Esophagus muscularis mucosa (tissue), 4 donors: Measurements from ENCODE around the gene CIAPIN1. TPM values are rescaled to one million over a fixed set of nuclear protein-coding genes. Genes with fewer than 3 reads are reported as not detected.

ENCODE experiments used
- DNase-seq: peaks from one replicate; pipeline ENCODE4 v3.0.0-alpha.2; 2017; ENCODE audit errors: extremely low spot score
- H3K27ac ChIP-seq, 4 donors: fragments of 200-600 bp; sonication (generic); replicated peaks in 1 of 4; 1 replicate in 3 of 4; 2 replicates in 1 of 4; pipeline ENCODE4 v1.5.1; 2016 to 2019; ENCODE audit warnings: mild to moderate bottlenecking in 1 of 4
- H3K27me3 ChIP-seq, 4 donors: fragments of 200-600 bp; sonication (generic); one replicate each; pipeline versions ENCODE4 v1.5.1 to v1.6.0; 2016 to 2019
- H3K36me3 ChIP-seq, 4 donors: fragments of 200-600 bp; sonication (generic); one replicate each; pipeline ENCODE4 v1.5.1; 2016 to 2019
- H3K4me1 ChIP-seq, 4 donors: fragments of 200-600 bp; sonication (generic); one replicate each; pipeline ENCODE4 v1.5.1; 2016 to 2019
- H3K4me3 ChIP-seq, 4 donors: fragments of 200-600 bp; sonication (generic); 1 replicate in 2 of 4; 2 replicates in 2 of 4; pipeline ENCODE4 v1.5.1; 2016 to 2019; ENCODE audit warnings: mild to moderate bottlenecking in 4 of 4, moderate library complexity in 1 of 4
- H3K9me3 ChIP-seq, 4 donors: fragments of 200-600 bp; sonication (generic); 1 replicate in 3 of 4; 2 replicates in 1 of 4; pipeline ENCODE4 v1.5.1; 2016 to 2019
- EP300 ChIP-seq: sonication (generic); formaldehyde crosslinking; IDR thresholded peaks from one replicate; pipeline ENCODE4 v1.6.1; 2017; ENCODE audit warnings: antibody characterized with exemption
- POLR2A ChIP-seq: fragments of 450-650 bp; IDR thresholded peaks from one replicate; pipeline ENCODE4 v1.6.1; 2017; ENCODE audit warnings: antibody characterized with exemption, moderate library complexity, mild to moderate bottlenecking, low read depth
- POLR2AphosphoS5 ChIP-seq, 2 donors: sonication (generic); formaldehyde crosslinking; IDR thresholded peaks; one replicate each; pipeline ENCODE4 v1.6.1; 2017; ENCODE audit warnings: antibody characterized with exemption in 2 of 2
- WGBS: methylation state at CpG from one replicate; pipeline ENCODE4 v1.1.5; 2018; 5-methylcytosine and 5-hydroxymethylcytosine counted together
- intact Hi-C: fragments of 100-400 bp; cut with DNase I; formaldehyde crosslinking; loops from one replicate; pipeline ENCODE4 v1.15.1; 2023
- total RNA-seq, 4 donors: library from RNA; depleted of rRNA; stranded (reverse); fragments of >200 nt; gene quantifications; one replicate each; pipeline versions ENCODE4 v1.1.0 to v1.2.1, GENCODE V29; 2016
- TF ChIP-seq, protein P1 (sequence below), 3 experiments: fragments of 200-600 bp in 2 of 3; fragments of 450-650 bp in 1 of 3; sonication (generic) in 2 of 3; IDR thresholded peaks; one replicate each; pipeline ENCODE4 v1.5.1; 2017 to 2019; ENCODE audit warnings: antibody characterized with exemption in 3 of 3, mild to moderate bottlenecking in 2 of 3, moderate library complexity in 1 of 3

CIAPIN1 gene
- total RNA-seq, 4 donors from 2014 or later, result 24.0 to 27.0 (median 26.0) TPM

DNA sequence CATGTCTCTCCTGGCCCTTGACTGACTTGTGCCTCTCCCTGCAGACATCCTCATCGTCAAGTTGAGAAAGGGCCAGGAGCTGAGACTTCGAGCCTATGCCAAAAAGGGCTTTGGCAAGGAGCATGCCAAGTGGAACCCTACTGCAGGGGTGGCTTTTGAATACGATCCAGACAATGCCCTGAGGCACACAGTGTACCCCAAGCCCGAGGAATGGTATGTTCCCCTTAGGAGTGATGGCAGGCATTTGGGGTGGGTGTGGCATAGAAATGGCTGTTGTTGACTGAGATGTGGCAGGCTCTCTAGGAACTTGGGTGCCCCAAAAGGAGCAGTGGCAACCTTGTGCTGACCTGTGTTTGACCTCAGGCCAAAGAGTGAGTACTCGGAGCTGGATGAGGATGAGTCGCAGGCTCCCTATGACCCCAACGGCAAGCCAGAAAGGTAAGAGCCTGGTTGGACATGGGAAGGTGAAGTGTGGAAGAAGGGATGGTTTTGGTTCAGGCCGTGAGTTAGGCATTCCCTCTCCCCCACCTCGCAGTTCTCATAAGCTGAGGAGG, 22.8 kb upstream of the CIAPIN1 start:
- intact Hi-C loops, result no loop called here
- 78% methylated on average over 6 of the region's 9 CpGs for WGBS
- DNase-seq, result no peak
- TF ChIP-seq EP300 (no peak), POLR2A (no peak), POLR2AphosphoS5 (IDR thresholded peaks at IDR 0.05) (no peak)
- TF ChIP-seq, protein P1, sequence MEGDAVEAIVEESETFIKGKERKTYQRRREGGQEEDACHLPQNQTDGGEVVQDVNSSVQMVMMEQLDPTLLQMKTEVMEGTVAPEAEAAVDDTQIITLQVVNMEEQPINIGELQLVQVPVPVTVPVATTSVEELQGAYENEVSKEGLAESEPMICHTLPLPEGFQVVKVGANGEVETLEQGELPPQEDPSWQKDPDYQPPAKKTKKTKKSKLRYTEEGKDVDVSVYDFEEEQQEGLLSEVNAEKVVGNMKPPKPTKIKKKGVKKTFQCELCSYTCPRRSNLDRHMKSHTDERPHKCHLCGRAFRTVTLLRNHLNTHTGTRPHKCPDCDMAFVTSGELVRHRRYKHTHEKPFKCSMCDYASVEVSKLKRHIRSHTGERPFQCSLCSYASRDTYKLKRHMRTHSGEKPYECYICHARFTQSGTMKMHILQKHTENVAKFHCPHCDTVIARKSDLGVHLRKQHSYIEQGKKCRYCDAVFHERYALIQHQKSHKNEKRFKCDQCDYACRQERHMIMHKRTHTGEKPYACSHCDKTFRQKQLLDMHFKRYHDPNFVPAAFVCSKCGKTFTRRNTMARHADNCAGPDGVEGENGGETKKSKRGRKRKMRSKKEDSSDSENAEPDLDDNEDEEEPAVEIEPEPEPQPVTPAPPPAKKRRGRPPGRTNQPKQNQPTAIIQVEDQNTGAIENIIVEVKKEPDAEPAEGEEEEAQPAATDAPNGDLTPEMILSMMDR (IDR thresholded peaks at IDR 0.05), result no peak
- H3K27ac ChIP-seq, result peak overlapping the region in 1 of 4 donors; percentile 1
- H3K4me1 ChIP-seq, result peaks cover 15 to 22% (median 21%) of the 10 kb centered on the region in 4 donors
- H3K4me3 ChIP-seq, result no peak overlapping the region
- H3K27me3 ChIP-seq, result no peaks in the 10 kb centered on the region
- H3K36me3 ChIP-seq, result peaks cover 64 to 100% (median 93%) of the 10 kb centered on the region in 4 donors
- no peaks in the 10 kb centered on the region for H3K9me3 ChIP-seq

DNA sequence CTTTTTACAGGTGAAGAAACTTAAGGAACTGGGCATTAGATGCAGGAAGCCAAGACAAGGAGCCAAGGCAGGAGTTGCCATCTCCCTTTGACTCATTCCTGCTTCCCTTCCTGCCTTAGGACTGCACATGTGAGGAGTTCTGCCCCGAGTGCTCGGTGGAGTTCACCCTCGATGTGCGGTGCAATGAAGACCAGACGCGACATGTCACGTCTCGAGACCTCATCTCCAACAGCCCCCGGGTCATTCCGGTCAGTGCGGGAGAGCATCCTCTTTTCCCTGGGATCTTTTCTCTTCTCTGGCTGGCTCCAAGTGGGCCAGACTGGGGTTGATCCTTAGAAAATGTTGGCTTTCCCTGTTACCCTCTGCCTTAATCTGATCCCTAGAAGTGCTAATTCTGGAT, 21.9 kb upstream of the CIAPIN1 start:
- no peak for TF ChIP-seq POLR2A
- TF ChIP-seq POLR2AphosphoS5 (IDR thresholded peaks at IDR 0.05), result no peak
- TF ChIP-seq EP300, result no peak
- TF ChIP-seq, protein P1 (IDR thresholded peaks at IDR 0.05), result no peak
- no peak for DNase-seq
- H3K9me3 ChIP-seq, result no peaks in the 10 kb centered on the region
- 81% methylated on average over 11 of the region's 11 CpGs for WGBS
- no peaks in the 10 kb centered on the region for H3K27me3 ChIP-seq
- peaks cover 67 to 100% (median 92%) of the 10 kb centered on the region in 4 donors for H3K36me3 ChIP-seq
- intact Hi-C loops, result no loop called here
- H3K4me3 ChIP-seq, result no peak overlapping the region
- peaks cover 25 to 32% (median 30%) of the 10 kb centered on the region in 4 donors for H3K4me1 ChIP-seq
- no peak overlapping the region for H3K27ac ChIP-seq

DNA sequence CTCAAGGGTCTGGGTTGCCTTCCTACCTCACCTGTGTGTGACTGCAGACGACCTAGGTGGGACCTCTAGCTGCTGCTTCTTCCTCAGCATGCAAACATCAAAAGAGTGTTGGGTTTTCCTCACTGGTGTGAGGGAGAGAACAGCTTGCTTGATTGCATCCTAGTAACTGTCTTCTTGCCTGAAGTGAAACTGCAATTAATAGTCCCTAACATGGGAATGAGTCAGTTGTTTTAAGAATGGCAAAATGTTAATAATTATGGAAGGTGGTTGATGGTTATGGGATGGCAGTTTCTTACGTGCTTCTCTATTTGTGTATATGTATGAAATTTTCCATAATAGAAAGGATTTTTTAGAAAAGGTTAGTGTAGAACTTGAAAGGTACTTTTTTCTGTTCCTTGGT, 21.2 kb upstream of the CIAPIN1 start:
- 78% methylated on average over 2 of the region's 2 CpGs for WGBS
- H3K36me3 ChIP-seq, result peaks cover 60 to 98% (median 90%) of the 10 kb centered on the region in 4 donors
- TF ChIP-seq POLR2A (no peak), POLR2AphosphoS5 (IDR thresholded peaks at IDR 0.05) (no peak), EP300 (no peak)
- TF ChIP-seq, protein P1 (IDR thresholded peaks at IDR 0.05), result no peak

DNA sequence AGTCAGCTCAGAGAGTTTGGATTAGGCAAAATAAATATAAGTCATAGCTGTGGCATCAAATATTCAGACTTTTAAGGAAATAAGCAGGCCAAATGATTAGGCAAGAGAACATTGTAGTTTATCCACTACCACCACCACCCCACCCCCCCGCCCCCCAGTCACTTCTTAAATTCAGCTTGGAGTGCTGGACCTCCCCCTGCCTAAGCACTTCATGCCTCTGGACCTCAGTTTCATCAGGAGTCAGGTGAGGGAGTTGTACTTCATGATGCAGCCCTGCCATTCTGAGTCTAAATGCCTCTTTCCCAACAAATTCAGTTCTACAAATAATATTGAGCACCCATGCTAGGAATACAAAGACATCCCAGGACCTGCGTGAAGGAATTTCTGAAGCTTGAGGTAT, 17.3 kb upstream of the CIAPIN1 start:
- Histone ChIP-seq H3K36me3 (peaks cover 51 to 78% (median 69%) of the 10 kb centered on the region in 4 donors), H3K27ac (no peak overlapping the region), H3K27me3 (no peaks in the 10 kb centered on the region), H3K9me3 (no peaks in the 10 kb centered on the region), H3K4me3 (no peak overlapping the region), H3K4me1 (peaks cover 28 to 32% (median 30%) of the 10 kb centered on the region in 4 donors)
- TF ChIP-seq, protein P1 (IDR thresholded peaks at IDR 0.05), result no peak
- no peak for TF ChIP-seq POLR2A
- TF ChIP-seq POLR2AphosphoS5 (IDR thresholded peaks at IDR 0.05), result no peak
- TF ChIP-seq EP300, result no peak
- intact Hi-C loops, result no loop called here
- DNase-seq, result no peak
- WGBS, result 93% methylated on average over 2 of the region's 2 CpGs

More for the DNA sequence above, 21.2 kb upstream of the CIAPIN1 start:
- Histone ChIP-seq H3K4me3 (no peak overlapping the region), H3K27ac (no peak overlapping the region), H3K9me3 (no peaks in the 10 kb centered on the region), H3K27me3 (no peaks in the 10 kb centered on the region), H3K4me1 (peaks cover 32 to 39% (median 37%) of the 10 kb centered on the region in 4 donors)
- DNase-seq, result no peak
- intact Hi-C loops, result no loop called here
